BLaER1 (cell line): Measurements from ENCODE around the gene CYB5D1.

Experiments
- H3K27ac ChIP-seq: shearing (Covaris generic); formaldehyde crosslinking; 2 replicates; pipeline ENCODE4 v1.8.1; 2022
- H3K27me3 ChIP-seq: shearing (Covaris generic); formaldehyde crosslinking; 2 replicates; pipeline ENCODE4 v1.8.1; 2022
- H3K36me3 ChIP-seq: shearing (Covaris generic); formaldehyde crosslinking; 2 replicates; pipeline ENCODE4 v1.8.1; 2022
- H3K4me1 ChIP-seq: shearing (Covaris generic); formaldehyde crosslinking; 2 replicates; pipeline ENCODE4 v1.8.1; 2022
- H3K4me2 ChIP-seq: shearing (Covaris generic); formaldehyde crosslinking; 2 replicates; pipeline ENCODE4 v1.8.1; 2022
- H3K4me3 ChIP-seq: shearing (Covaris generic); formaldehyde crosslinking; 2 replicates; pipeline ENCODE4 v1.8.1; 2022
- H3K9ac ChIP-seq: shearing (Covaris generic); formaldehyde crosslinking; 2 replicates; pipeline ENCODE4 v1.8.1; 2022
- H3K9me3 ChIP-seq: shearing (Covaris generic); formaldehyde crosslinking; 2 replicates; pipeline ENCODE4 v1.8.1; 2022
- H4K20me1 ChIP-seq: shearing (Covaris generic); formaldehyde crosslinking; 2 replicates; pipeline ENCODE4 v1.8.1; 2022
- Cebpa-rat ChIP-seq: shearing (Covaris generic); IDR thresholded peaks from 2 replicates; pipeline ENCODE4 v1.8.1; 2022

CYB5D1 gene

DNA sequence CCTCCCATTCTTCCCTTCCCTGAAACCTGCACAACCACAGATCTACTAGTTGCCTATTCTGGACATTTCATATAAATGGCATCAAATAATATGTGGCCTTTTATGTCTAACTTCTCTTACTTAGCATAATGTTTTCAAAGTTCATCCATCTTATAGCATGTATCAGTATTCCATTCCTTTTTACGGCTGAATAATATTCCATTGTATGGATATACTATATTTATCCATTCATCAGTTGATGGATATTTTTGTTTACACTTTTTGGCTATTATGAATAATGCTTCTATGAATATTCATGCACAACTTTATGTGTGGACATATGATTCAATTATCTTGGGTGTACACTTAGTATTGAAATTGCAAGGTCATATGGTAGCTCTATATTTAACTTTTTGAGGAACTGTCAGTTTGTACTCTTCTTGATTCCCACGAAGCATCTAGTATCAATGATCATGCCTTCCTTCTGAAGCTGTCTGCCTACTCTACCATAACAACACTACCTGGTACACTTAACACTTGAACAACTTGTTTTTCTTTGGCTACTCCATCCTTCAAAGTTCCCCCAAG lies 18.1 kb downstream of the CYB5D1 start:
- no peak overlapping the region for H3K4me2 ChIP-seq
- no peak overlapping the region for H3K27ac ChIP-seq
- H3K4me3 ChIP-seq, result no peak overlapping the region
- no peaks in the 10 kb centered on the region for H4K20me1 ChIP-seq
- H3K36me3 ChIP-seq, result peaks cover 57% of the 10 kb centered on the region
- no peak for TF ChIP-seq Cebpa-rat
- H3K9ac ChIP-seq, result no peak overlapping the region
- H3K9me3 ChIP-seq, result no peaks in the 10 kb centered on the region
- peaks cover 14% of the 10 kb centered on the region for H3K4me1 ChIP-seq
- H3K27me3 ChIP-seq, result no peaks in the 10 kb centered on the region

DNA sequence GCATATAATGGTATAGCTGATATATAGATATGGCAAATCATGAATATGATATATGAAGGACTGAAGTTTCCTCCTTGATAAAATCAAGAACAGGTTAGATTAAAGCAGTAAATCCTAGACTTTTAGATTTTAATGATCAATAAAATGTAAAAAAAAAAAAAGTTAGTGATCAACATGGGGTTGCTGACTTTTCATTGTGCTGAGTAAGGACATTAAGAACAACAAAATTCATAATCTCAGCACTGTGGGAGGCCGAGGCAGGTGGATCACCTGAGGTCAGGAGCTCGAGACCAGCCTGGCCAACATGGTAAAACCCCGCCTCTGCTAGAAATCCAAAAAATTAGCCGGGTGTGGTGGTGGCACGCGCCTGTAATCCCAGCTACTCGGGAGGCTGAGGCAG lies 20.4 kb downstream of the CYB5D1 start:
- Histone ChIP-seq H3K36me3 (peaks cover 58% of the 10 kb centered on the region), H3K4me3 (no peak overlapping the region), H3K27me3 (no peaks in the 10 kb centered on the region), H3K27ac (no peak overlapping the region), H3K9me3 (no peaks in the 10 kb centered on the region), H4K20me1 (no peaks in the 10 kb centered on the region), H3K4me1 (peaks cover 37% of the 10 kb centered on the region), H3K9ac (no peak overlapping the region), H3K4me2 (no peak overlapping the region)
- TF ChIP-seq Cebpa-rat, result no peak

DNA sequence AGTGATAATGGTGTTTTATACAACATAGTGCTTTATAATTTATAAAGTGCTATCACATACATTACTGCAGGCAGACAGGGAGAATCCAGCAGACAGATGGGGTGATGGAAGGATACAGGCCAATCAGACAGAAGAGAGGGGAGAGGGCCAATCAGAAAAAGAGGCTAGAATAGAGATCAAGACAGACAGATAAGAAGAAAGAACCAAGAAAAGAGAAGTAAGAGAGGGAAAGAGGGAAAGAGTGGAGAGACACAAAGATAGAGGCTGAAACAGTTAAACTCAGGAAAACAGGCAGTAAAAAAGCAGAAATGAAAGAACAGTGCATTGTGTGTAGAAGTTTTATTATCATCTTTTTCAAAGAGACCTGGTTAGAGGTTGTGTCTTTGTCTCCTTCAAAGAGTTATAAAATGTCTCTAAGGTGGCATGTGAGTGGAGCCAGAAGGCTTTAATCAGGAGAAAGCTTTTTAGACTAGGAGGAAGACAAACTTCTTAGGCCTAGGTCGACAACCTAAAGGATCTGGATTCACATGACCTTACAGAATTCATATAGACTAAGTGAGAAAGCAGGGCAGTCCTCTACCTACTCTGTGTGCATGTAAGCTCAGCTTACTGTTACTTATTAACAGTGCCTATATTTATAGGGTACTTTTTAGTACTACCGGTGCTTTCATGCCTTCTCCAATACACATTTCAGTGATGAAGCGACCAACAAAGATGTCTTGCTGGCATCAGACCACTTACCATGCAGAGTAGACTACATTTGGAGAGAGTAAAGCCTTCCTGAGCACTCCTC lies 22.5 kb downstream of the CYB5D1 start:
- no peak for TF ChIP-seq Cebpa-rat
- peaks cover 47% of the 10 kb centered on the region for H3K4me1 ChIP-seq
- H3K9ac ChIP-seq, result peak overlapping the region; percentile 43
- no peaks in the 10 kb centered on the region for H4K20me1 ChIP-seq
- H3K4me3 ChIP-seq, result no peak overlapping the region
- H3K27me3 ChIP-seq, result no peaks in the 10 kb centered on the region
- H3K36me3 ChIP-seq, result peaks cover 42% of the 10 kb centered on the region
- no peaks in the 10 kb centered on the region for H3K9me3 ChIP-seq
- H3K4me2 ChIP-seq, result peak overlapping the region; percentile 88
- peak overlapping the region; percentile 28; the same call in 1 of the 2 replicates for H3K27ac ChIP-seq

DNA sequence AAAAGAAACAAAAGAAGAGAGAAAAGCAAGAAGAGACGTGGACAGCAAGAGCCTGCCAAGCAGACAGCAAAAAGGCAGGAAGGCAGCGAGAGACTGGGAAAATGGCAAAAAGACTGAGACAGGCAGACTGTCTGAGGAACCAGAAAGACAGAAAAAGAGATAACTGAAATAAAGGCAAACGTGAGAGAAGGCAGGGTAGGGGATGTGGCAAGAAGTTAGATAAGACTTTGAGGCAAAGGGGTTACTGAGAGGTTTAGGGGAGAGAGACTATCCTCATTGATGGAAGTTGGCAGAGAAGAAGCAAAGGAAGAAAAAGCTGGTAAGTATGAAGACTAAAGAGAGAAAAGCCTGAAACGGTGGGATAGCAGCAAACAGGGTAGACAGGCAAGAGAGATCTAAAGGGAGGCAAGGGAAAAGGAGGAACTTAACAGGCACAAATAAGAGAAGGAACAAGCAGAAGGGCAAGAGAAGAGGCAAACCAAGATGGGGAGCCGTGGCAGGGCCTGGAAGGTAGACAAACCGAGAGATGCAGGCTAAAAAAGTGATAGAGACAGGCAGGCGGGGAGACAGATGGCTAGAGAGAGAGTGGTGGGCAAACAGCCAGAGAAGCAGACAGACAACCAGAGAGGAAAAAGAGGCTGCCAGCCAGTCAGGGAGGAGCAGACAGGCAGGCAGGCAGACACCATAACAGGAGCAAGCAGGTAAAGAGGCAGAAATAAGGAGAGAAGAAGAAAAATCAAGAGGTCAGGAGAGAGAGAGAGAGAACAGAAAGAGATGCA lies 23.7 kb downstream of the CYB5D1 start:
- Histone ChIP-seq H3K27ac (peak overlapping the region; percentile 28), H3K36me3 (peaks cover 36% of the 10 kb centered on the region), H3K9ac (peak overlapping the region; percentile 60; the same call in 1 of the 2 replicates)

DNA sequence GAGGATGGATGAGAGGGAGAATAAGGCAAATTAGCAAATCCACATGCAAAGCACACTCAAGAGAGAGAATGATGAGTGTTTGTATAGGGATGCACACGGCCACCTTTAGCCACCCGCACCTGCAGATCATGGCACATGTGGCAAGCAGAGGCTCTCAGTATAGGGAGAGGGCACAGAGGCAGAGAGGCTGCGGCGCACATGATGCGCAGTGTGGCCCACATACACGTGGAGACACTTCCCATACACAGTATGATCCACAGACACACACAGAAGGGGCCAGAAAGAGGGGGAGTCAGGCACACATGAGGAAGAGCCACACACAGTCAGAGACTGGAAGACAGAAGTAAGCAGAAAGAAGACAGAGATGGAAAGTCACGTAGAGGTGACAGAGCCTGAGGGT lies 24.3 kb downstream of the CYB5D1 start:
- Histone ChIP-seq H3K4me2 (peak overlapping the region; percentile 88), H3K4me1 (peaks cover 47% of the 10 kb centered on the region), H3K36me3 (peaks cover 36% of the 10 kb centered on the region), H3K4me3 (no peak overlapping the region), H4K20me1 (no peaks in the 10 kb centered on the region), H3K9me3 (no peaks in the 10 kb centered on the region), H3K27ac (peak overlapping the region; percentile 28; the same call in 1 of the 2 replicates), H3K9ac (peak overlapping the region; percentile 60; the same call in 1 of the 2 replicates), H3K27me3 (no peaks in the 10 kb centered on the region)
- TF ChIP-seq Cebpa-rat, result no peak

More for the DNA sequence above, 23.7 kb downstream of the CYB5D1 start:
- no peak for TF ChIP-seq Cebpa-rat
- no peaks in the 10 kb centered on the region for H3K27me3 ChIP-seq
- H4K20me1 ChIP-seq, result no peaks in the 10 kb centered on the region
- no peaks in the 10 kb centered on the region for H3K9me3 ChIP-seq
- H3K4me3 ChIP-seq, result no peak overlapping the region
- H3K4me1 ChIP-seq, result peaks cover 47% of the 10 kb centered on the region
- peak overlapping the region; percentile 88 for H3K4me2 ChIP-seq

DNA sequence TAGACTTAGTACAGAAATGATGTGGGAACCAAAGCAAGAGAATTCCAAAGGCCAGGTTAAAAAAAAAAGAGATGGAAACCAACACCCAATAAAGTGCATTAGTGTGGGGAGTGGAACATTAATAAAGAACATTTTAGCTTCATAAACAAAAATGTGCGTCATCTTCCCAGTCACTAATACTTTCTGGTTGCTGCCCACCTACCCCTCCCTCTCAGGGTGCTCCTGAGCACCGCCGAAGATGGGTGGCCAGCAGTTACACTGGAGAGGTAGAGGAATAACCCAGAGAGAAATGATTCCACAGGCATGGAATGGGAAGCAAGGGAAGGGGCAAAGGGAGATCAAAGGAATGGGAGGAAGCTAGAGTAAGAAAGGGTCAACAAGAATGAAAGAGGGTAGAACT lies 24.8 kb downstream of the CYB5D1 start:
- Histone ChIP-seq H3K36me3 (peaks cover 36% of the 10 kb centered on the region), H3K27me3 (no peaks in the 10 kb centered on the region), H3K27ac (no peak overlapping the region)

DNA sequence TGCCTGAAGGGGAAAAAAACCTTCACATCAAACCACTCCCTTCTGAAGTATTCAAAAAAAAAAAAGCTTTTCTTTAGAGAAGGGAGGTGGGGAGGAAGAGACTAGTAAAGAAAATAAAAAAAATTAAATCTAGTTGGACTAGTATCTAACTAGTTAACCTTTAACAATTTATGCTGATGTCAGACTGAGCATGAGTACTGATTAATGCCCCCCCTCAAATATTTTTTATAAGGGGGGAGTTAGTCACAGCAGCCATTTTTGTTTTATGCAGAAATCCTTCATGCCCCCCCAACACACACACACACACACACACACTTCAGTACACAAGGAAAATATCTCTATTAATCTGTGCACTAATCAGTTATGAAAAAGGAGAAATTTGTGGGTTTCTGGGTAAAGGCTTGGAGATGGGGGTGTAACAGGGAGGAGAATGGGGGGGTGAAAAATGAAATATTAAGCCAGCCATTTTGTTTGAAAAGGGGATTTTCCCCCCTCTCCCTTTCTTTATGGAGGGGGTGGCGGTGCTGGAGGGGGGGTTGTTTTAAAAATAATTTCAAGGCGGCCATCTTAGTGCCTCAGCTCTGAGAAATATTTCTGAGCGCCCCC lies 26.1 kb downstream of the CYB5D1 start:
- H3K36me3 ChIP-seq, result peaks cover 32% of the 10 kb centered on the region
- H3K4me2 ChIP-seq, result peak overlapping the region; percentile 88
- H3K4me1 ChIP-seq, result peaks cover 57% of the 10 kb centered on the region
- no peaks in the 10 kb centered on the region for H3K27me3 ChIP-seq
- H4K20me1 ChIP-seq, result peaks cover 11% of the 10 kb centered on the region
- H3K27ac ChIP-seq, result peak overlapping the region; percentile 82
- no peak for TF ChIP-seq Cebpa-rat
- peak overlapping the region; percentile 81 for H3K9ac ChIP-seq
- peak overlapping the region; percentile 62 for H3K4me3 ChIP-seq
- no peaks in the 10 kb centered on the region for H3K9me3 ChIP-seq

More for the DNA sequence above, 24.8 kb downstream of the CYB5D1 start:
- H3K4me3 ChIP-seq, result no peak overlapping the region
- peak overlapping the region; percentile 88 for H3K4me2 ChIP-seq
- no peak overlapping the region for H3K9ac ChIP-seq
- TF ChIP-seq Cebpa-rat, result no peak
- no peaks in the 10 kb centered on the region for H4K20me1 ChIP-seq
- H3K9me3 ChIP-seq, result no peaks in the 10 kb centered on the region
- peaks cover 47% of the 10 kb centered on the region for H3K4me1 ChIP-seq

DNA sequence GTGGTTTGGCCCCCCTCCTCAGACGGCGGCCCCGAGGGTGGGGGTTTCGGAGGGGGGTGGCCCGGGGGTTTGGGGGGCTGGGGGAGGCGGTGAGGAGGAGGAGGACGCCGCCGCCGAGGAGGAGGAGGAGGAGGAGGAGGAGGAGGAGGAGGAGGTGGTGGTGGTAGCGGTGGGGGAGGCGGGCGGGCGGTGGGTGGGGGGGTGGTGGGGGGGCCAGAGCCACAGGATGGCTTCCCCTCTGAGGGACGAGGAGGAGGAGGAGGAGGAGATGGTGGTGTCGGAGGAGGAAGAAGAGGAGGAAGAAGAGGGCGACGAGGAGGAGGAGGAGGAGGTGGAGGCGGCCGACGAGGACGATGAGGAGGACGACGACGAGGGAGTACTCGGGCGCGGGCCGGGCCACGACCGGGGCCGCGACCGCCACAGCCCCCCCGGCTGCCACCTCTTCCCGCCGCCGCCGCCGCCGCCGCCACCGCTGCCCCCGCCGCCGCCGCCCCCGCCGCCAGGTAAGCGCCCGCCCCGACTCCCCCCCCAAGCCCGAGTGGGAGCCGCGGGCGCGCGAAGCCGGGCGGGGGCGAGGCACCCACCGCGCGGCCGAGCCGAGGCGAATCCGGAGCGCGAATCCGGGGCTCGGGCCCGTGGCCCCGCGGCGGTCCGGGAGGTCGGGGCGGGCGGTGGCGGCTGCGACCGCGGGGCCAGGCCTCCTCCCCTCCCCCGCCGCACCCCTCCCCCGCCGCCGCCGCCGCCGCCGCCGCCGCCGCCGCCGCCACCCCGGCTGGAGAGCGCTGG lies 27.0 kb downstream of the CYB5D1 start:
- Histone ChIP-seq H3K4me3 (peak overlapping the region; percentile 92), H3K9me3 (no peaks in the 10 kb centered on the region), H3K27ac (peak overlapping the region; percentile 98), H3K9ac (peak overlapping the region; percentile 98), H3K36me3 (peaks cover 34% of the 10 kb centered on the region), H3K4me2 (peak overlapping the region; percentile 96; the same call in 1 of the 2 replicates), H4K20me1 (peaks cover 20% of the 10 kb centered on the region), H3K4me1 (peaks cover 63% of the 10 kb centered on the region), H3K27me3 (no peaks in the 10 kb centered on the region)
- no peak for TF ChIP-seq Cebpa-rat
